ENCODE measurements around the gene KLHL17.

DNA sequence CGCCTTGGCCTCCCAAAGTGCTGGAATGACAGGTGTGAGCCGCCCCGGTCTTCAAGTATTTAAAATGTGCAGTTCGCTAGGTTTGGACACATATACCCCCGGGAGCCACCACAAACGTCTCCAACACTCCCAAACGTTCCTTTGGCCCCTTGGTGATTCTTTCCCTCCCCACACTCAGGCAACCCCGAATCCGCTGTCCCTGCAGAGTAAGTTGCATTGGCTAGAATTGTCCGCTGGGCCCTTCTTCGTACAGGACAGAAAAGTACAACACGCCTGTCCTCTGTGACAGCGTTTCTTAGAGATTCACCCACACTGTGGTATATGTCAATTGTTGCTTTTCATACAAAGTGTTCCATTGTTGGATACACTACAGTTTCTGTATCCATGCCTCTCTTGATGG is 24.7 kb downstream of the KLHL17 start:
- TF ChIP-seq POLR2AphosphoS5 (IDR thresholded peaks at IDR 0.05; ENCODE audit: low read depth, low read length) (no peak), POLR2A (IDR thresholded peaks at IDR 0.05; ENCODE audit: low read depth, low read length) (no peak), TAF1 (IDR thresholded peaks at IDR 0.05; ENCODE audit: low read depth, low read length) (no peak)
